HG03432 (cell line): ENCODE measurements around the gene C6orf52.
"Not testable (repeated sequence)": the region's sequence is repeated elsewhere in the genome, so short reads cannot be mapped to it uniquely, and the experiment has no call there.

Experiments used
- ATAC-seq: cut with Tn5 transposase; IDR thresholded peaks from one replicate; pipeline ENCODE4 v1.9.1; 2021; ENCODE audit warnings: mild to moderate bottlenecking, moderate library complexity; ENCODE audit not compliant: unreplicated experiment

Gene C6orf52

GRCh38 chr6:10694302-10695085, at the start of gene C6orf52, which contains the start of gene PAK1IP1:
Gene C6orf52, minus strand, starts transcription at chr6:10694616. Its CDS starts 7,066 bp downstream, at chr6:10687550.
Gene PAK1IP1, plus strand, starts transcription at chr6:10694972. Its CDS starts 14 bp downstream, at chr6:10694986.
- peak; percentile 98 for ATAC-seq

DNA sequence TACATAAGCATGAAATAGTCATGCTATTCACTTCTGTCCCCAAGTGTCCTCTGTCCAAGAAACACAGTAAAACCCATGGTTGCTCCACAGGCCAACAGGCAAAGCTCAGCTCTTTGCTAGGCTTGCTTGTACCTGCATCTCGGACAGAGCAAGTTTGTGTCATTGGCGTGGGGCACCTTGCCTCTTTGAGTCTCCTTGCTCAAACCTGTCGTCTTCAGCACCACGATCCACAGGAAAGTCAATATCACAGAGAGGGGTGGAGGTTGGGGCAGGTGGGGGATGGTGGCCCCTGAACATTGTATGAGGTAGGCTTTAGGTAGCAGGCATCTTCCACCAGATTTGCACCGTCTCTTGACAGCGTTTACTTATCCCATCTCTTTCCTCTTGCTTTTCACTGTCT, 49.1 kb upstream of the C6orf52 start:
- no peak for ATAC-seq

DNA sequence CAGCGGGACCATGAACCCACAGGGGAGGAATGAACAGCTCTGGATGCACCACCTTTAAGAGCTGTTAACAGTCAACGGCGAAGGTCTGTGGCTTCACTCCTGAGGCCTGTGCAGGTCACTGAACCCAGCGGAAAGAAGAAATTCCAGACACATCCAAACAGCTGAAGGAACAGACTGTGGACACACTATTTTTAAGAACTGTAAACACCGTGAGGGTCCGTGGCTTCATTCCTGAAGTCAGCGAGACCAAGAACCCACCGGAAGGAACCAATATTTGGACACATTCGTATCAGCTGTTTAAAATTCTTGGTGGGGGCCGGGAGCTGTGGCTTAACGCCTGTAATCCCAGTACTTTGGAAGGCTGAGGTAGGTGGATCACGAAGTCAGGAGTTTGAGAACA, 47.8 kb upstream of the C6orf52 start:
- ATAC-seq = no peak

GRCh38 chr6:10741643-10742042, 47.2 kb upstream of the C6orf52 start:
- ATAC-seq = not testable (repeated sequence)

DNA sequence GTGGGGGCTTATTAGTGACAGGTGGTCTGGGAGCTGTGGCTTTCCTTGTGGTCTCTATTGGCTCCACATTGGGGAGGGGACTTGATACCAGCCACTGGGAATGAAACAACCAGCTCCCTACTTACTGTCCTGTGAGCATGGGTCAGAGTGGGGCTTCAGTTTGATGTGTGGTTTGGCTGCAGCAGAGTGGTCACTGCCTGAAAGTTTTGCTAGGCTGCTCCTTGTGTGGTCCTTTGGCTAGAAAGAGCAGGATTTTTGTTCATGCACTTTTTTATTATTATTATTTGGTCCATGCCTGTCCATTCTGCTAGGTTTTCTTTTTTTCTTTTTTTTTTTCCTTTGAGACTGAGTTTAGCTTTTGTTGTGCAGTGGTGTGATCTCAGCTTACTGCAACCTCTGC, 45.6 kb upstream of the C6orf52 start:
- no peak for ATAC-seq

- ATAC-seq = no peak
Measured at GRCh38 chr6:10736731-10737130, 42.3 kb upstream of the C6orf52 start.

DNA sequence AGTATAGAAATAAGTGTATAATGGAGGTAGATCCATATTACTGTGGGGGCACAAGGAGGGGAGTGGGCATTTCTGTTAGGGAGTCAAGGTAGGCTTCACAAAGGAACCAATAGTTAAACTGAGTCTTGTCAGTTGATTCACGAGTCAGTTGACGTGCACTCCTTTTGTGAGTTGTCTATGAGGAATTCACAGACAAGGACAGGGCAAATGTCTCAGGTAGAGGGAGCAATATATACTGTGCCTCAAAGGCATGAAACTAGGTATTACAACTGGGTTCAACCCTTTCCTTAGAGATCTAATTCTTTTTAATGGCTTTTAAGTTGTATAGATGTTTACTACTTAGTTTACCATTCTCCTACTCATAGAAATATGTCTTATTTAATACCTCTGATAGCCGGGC, 39.4 kb upstream of the C6orf52 start:
- no peak for ATAC-seq

- no peak for ATAC-seq
Measured at GRCh38 chr6:10733151-10733715, 38.8 kb upstream of the C6orf52 start.

- ATAC-seq = no peak
Measured at GRCh38 chr6:10730254-10730653, 35.8 kb upstream of the C6orf52 start.

GRCh38 chr6:10725716-10726115, 31.3 kb upstream of the C6orf52 start:
- ATAC-seq = no peak

GRCh38 chr6:10725044-10725443, 30.6 kb upstream of the C6orf52 start:
- no peak for ATAC-seq

DNA sequence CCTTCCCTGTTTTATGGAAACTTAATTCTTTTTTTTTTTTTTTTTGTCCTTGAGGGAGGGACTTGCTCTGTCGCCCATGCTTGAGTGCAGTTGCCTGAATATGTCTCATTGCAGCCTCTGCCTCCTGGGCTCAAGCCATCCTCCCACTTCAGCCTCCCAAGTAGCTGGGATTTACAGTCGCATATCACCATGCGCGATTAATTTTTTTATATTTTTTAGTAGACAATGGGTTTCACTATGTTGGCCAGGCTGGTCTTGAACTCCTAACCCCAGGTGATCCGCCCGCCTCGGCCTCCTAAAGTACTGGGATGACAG, 29.1 kb upstream of the C6orf52 start:
- no peak for ATAC-seq

GRCh38 chr6:10722820-10723566, 28.6 kb upstream of the C6orf52 start, which contains the start of gene TMEM14C:
Gene TMEM14C, plus strand, starts transcription at chr6:10723070. Its CDS starts 1,544 bp downstream, at chr6:10724614.
- peak; percentile 97 for ATAC-seq

- ATAC-seq = no peak
Measured at GRCh38 chr6:10722570-10722819, 28.1 kb upstream of the C6orf52 start.

GRCh38 chr6:10721850-10722569, 27.6 kb upstream of the C6orf52 start:
- ATAC-seq = no peak

DNA sequence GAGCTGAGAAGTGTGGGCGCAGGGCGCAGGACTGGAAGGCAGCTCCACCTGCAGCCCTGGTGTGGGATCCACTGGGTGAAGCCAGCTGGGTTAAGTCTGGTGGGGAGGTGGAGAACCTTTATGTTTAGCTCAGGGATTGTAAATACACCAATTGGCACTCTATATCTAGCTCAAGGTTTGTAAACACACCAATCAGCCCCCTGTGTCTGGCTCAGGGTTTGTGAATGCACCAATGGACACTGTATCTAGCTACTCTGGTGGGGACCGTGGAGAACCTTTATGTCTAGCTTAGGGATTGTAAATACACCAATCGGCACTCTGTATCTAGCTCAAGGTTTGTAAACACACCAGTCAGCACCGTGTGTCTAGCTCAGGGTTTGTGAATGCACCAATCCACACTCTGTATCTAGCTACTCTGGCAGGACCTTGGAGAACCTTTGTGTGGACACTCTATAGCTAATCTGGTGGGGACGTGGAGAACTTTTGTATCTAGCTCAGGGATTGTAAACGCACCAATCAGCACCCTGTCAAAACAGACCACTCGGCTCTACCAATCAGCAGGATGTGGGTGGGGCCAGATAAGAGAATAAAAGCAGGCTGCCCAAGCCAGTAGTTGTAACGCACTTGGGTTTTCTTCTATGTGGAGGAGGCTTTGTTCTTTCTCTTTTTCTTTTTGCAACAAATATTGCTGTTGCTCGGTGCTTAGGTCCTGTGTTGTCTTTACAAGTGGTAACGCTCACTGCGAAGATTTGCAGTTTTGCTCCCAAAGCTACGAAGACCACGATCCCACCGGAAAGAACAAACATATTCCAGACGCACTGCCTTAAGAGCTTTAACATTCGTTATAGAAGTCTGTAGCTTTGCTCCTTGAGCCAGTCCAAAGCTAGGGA, 26.8 kb upstream of the C6orf52 start:
- ATAC-seq = not testable (repeated sequence)

- peak; percentile 21 for ATAC-seq
Measured at GRCh38 chr6:10720265-10720959, 26.0 kb upstream of the C6orf52 start.

GRCh38 chr6:10719964-10720264, 25.5 kb upstream of the C6orf52 start:
- ATAC-seq = no peak

DNA sequence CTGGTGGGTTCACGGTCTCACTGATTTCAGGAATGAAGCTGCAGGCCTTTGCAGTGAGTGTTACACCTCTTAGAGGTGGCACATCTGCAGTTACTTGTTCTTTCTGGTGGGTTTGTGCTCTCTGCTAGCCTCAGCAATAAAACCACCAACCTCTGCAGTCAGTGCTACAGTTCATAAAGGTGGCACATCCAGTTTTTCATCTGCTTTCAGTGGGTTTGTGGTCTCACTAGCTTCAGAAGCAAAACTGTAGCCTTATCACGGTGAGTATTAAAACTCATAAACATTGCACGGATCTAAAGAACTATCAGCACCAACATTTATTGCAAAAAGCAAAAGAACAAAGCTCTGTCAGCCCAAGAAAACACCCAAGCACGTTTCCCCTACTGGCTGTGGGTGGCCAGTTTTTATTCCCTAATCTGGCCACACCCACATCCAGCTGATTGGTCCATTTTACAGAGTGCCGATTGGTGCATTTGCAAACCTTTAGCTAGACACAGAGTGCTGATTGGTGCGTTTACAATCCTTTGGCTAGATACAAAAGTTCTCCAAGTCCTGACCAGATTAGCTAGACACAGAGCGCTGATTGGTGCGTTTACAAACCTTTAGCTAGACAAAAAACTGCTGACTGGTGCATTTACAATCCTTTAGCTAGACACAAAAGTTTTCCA, 25.0 kb upstream of the C6orf52 start:
- no peak for ATAC-seq

DNA sequence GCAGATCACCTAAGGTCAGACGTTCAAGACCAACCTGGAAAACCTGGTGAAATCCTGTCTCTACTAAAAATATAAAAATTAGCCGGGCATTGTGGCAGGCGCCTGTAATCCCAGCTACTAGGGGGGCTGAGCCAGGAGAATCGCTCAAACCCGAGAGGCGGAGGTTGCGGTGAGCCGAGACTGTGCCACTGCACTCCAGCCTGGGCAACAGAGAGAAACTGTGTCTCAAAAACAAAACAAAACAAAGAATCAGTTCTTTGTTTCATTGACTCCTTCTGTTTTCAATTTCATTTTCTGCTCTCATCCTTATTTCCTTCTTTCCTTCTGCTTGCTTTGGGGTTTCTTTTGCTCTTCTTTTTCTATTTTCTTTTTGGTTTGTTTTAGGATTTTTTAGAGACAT, 19.5 kb upstream of the C6orf52 start:
- no peak for ATAC-seq
